GM13976 (cell line): ENCODE results near the gene SPG7.

Source experiments
- DNase-seq: peaks from one replicate; pipeline ENCODE4 v3.0.0; 2012; ENCODE audit warnings: low spot score
- CTCF ChIP-seq: IDR thresholded peaks from 2 replicates; pipeline ENCODE4 v1.5.1; 2012; ENCODE audit warnings: borderline replicate concordance, mild to moderate bottlenecking; ENCODE audit not compliant: insufficient read depth; ENCODE audit errors: extremely low read depth, missing control alignments, control extremely low read depth
- in situ Hi-C: fragments of 300-500 bp; cut with MboI; formaldehyde crosslinking; loops from one replicate; pipeline ENCODE4 v1.12.0; 2022; ENCODE audit warnings: low sequenced_read_pairs, mixed read lengths, inconsistent platforms; ENCODE audit not compliant: unreplicated experiment

The SPG7 gene

GRCh38 chr16:89529097-89529496 is 20.9 kb downstream of the SPG7 start:
- no peak for DNase-seq
- TF ChIP-seq CTCF, result no peak
- in situ Hi-C loops, result no loop called here

GRCh38 chr16:89530401-89531381 is 22.5 kb downstream of the SPG7 start:
- in situ Hi-C loops, result no loop called here
- no peak for DNase-seq
- no peak for TF ChIP-seq CTCF

GRCh38 chr16:89531821-89532526 is 23.8 kb downstream of the SPG7 start:
- no peak for DNase-seq
- in situ Hi-C loops, result no loop called here
- no peak for TF ChIP-seq CTCF

- no peak for TF ChIP-seq CTCF
- in situ Hi-C loops, result no loop called here
- no peak for DNase-seq
Observed at GRCh38 chr16:89534252-89534756, 26.1 kb downstream of the SPG7 start.

- in situ Hi-C loops, result no loop called here
- no peak for DNase-seq
- no peak for TF ChIP-seq CTCF
Observed at GRCh38 chr16:89536371-89536770, 28.2 kb downstream of the SPG7 start.

GRCh38 chr16:89536886-89537548 is 28.8 kb downstream of the SPG7 start:
- in situ Hi-C loops, result no loop called here
- DNase-seq, result no peak
- TF ChIP-seq CTCF, result no peak
